Keratinocyte (primary cell): ENCODE measurements around the gene KCNJ14. TPM values are rescaled to one million over a fixed set of nuclear protein-coding genes. Genes with fewer than 3 reads are reported as not detected.

ENCODE experiments used
- DNase-seq: peaks from one replicate; pipeline ENCODE4 v3.0.0-alpha.2; 2011; ENCODE audit warnings: low read depth, missing footprints, low spot score
- FAIRE-seq: peaks from 2 replicates; lab custom pipeline; 2011; peaks lifted over from hg19 to GRCh38; lab: Jason Lieb, UNC
- H2AFZ ChIP-seq: 2 replicates; pipeline ENCODE4 v1.6.0; 2012; ENCODE audit warnings: low read length, control low read depth, inconsistent platforms; ENCODE audit not compliant: control insufficient read depth
- H3K27ac ChIP-seq: 2 replicates; pipeline ENCODE4 v1.5.1; 2011; ENCODE audit warnings: low read length; ENCODE audit not compliant: control insufficient read depth, insufficient read depth
- H3K27me3 ChIP-seq: 3 replicates; pipeline ENCODE4 v1.6.0; 2011; ENCODE audit warnings: low read length; ENCODE audit not compliant: control insufficient read depth, insufficient read depth; ENCODE audit errors: extremely low read depth
- H3K36me3 ChIP-seq, 2 experiments: 2 replicates in 1 of 2; 3 replicates in 1 of 2; pipeline ENCODE4 v1.5.1; 2011; ENCODE audit warnings: low read length in 2 of 2, mild to moderate bottlenecking in 1 of 2; ENCODE audit not compliant: control insufficient read depth in 2 of 2, insufficient read depth in 2 of 2; ENCODE audit errors: extremely low read depth in 1 of 2
- H3K4me1 ChIP-seq: 3 replicates; pipeline ENCODE4 v1.5.1; 2011; ENCODE audit warnings: low read length; ENCODE audit not compliant: control insufficient read depth, insufficient read depth; ENCODE audit errors: extremely low read depth
- H3K4me2 ChIP-seq: 3 replicates; pipeline ENCODE4 v1.6.0; 2011; ENCODE audit warnings: low read depth, low read length; ENCODE audit not compliant: control insufficient read depth, insufficient read depth; ENCODE audit errors: extremely low read depth
- H3K4me3 ChIP-seq, 3 experiments: fragments of 200-600 bp in 1 of 3; sonication (generic) in 1 of 3; 2 replicates in 2 of 3; 3 replicates in 1 of 3; pipeline ENCODE4 v1.5.1; 2011 to 2016; ENCODE audit warnings: low read length in 3 of 3, mild to moderate bottlenecking in 3 of 3, control low read depth in 2 of 3, inconsistent platforms in 1 of 3, low read depth in 1 of 3, mixed read lengths in 1 of 3, mixed run types in 1 of 3, moderate library complexity in 1 of 3; ENCODE audit not compliant: control insufficient read depth in 2 of 3, insufficient read depth in 2 of 3; ENCODE audit errors: extremely low read depth in 1 of 3
- H3K79me2 ChIP-seq: 2 replicates; pipeline ENCODE4 v1.6.0; 2012; ENCODE audit warnings: low read length; ENCODE audit not compliant: control insufficient read depth, insufficient read depth
- H3K9ac ChIP-seq: 3 replicates; pipeline ENCODE4 v1.6.0; 2011; ENCODE audit warnings: low read length; ENCODE audit not compliant: control insufficient read depth, insufficient read depth; ENCODE audit errors: extremely low read depth
- H3K9me1 ChIP-seq: 3 replicates; pipeline ENCODE4 v1.6.0; 2011; ENCODE audit warnings: low read length; ENCODE audit not compliant: control insufficient read depth, insufficient read depth; ENCODE audit errors: extremely low read depth
- H3K9me3 ChIP-seq: 2 replicates; pipeline ENCODE4 v1.5.1; 2012; ENCODE audit warnings: low read depth, low read length; ENCODE audit not compliant: control insufficient read depth
- H4K20me1 ChIP-seq: 3 replicates; pipeline ENCODE4 v1.6.0; 2011; ENCODE audit warnings: low read length; ENCODE audit not compliant: control insufficient read depth, insufficient read depth; ENCODE audit errors: extremely low read depth
- EZH2 ChIP-seq: IDR thresholded peaks from one replicate; pipeline ENCODE4 v1.6.1; 2012; ENCODE audit warnings: inconsistent platforms, mild to moderate bottlenecking, low read length, moderate library complexity
- dilution Hi-C: fragments of 300-500 bp; cut with MboI; formaldehyde crosslinking; loops from one replicate; pipeline ENCODE4 v1.7.0; 2020; ENCODE audit warnings: low sequenced_read_pairs; ENCODE audit not compliant: extremely low pct_ligation_motif_present
- polyA plus RNA-seq, 5 experiments: library from polyadenylated mRNA; depleted of rRNA in 3 of 5; stranded (reverse) in 3 of 5; stranded (forward) in 1 of 5; unstranded in 1 of 5; fragments of >200 nt; gene quantifications; 1 replicate in 1 of 5; 2 replicates in 3 of 5; 3 replicates in 1 of 5; pipeline versions ENCODE4 v1.2.1 to v1.2.3, GENCODE V29; 2011 to 2012; ENCODE audit warnings: missing spikeins in 2 of 5, low read depth in 1 of 5, low replicate concordance in 1 of 5
- TF ChIP-seq, protein P1 (sequence below), 3 experiments: IDR thresholded peaks in 1 of 3; conservative IDR thresholded peaks in 1 of 3; optimal IDR thresholded peaks in 1 of 3; 2 replicates in 2 of 3; 3 replicates in 1 of 3; pipeline versions ENCODE3 to v1.5.1; 2011; ENCODE audit warnings: low read length in 3 of 3, mild to moderate bottlenecking in 3 of 3, moderate library complexity in 2 of 3, control low read depth in 1 of 3, inconsistent platforms in 1 of 3; ENCODE audit not compliant: insufficient read depth in 2 of 3; ENCODE audit errors: extremely low read depth in 1 of 3

Gene KCNJ14
- polyA plus RNA-seq, 1 donor (not counting 4 experiments of a cell fraction or from before 2014, with no cell fraction given): 0.39 TPM

DNA sequence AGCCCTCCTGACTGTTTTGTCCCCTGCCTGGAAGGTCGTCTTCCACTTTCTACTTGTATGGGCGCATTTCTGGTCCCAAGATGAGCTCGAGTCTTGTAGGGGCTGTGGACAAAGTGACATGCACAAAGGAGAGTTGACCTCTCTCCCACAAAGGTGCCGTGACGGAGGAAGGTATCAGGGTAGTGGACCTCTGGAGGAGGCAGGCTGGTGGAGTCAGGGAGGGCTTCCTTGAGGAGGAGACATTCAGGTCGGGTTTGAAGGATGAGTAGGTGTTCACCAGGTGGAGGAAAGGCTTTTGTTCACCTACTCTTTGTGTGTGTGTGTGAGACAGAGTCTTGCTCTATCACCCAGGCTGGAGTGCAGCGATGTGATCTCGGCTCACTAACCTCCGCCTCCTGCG lies 15.5 kb downstream of the KCNJ14 start:
- H3K36me3 ChIP-seq: peaks cover 46 to 49% of the 10 kb centered on the region in 2 experiments
- dilution Hi-C loops: no loop called here
- H3K9me1 ChIP-seq: no peaks in the 10 kb centered on the region
- H3K4me3 ChIP-seq: no peak overlapping the region
- H3K79me2 ChIP-seq: peaks cover 16% of the 10 kb centered on the region
- no peak overlapping the region for H3K4me2 ChIP-seq
- H3K27ac ChIP-seq: no peak overlapping the region
- H3K9me3 ChIP-seq: no peaks in the 10 kb centered on the region
- no peak for DNase-seq
- TF ChIP-seq, protein P1, sequence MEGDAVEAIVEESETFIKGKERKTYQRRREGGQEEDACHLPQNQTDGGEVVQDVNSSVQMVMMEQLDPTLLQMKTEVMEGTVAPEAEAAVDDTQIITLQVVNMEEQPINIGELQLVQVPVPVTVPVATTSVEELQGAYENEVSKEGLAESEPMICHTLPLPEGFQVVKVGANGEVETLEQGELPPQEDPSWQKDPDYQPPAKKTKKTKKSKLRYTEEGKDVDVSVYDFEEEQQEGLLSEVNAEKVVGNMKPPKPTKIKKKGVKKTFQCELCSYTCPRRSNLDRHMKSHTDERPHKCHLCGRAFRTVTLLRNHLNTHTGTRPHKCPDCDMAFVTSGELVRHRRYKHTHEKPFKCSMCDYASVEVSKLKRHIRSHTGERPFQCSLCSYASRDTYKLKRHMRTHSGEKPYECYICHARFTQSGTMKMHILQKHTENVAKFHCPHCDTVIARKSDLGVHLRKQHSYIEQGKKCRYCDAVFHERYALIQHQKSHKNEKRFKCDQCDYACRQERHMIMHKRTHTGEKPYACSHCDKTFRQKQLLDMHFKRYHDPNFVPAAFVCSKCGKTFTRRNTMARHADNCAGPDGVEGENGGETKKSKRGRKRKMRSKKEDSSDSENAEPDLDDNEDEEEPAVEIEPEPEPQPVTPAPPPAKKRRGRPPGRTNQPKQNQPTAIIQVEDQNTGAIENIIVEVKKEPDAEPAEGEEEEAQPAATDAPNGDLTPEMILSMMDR (optimal IDR thresholded peaks at IDR 0.05 in 1 of 3, IDR thresholded peaks at IDR 0.05 in 1 of 3, conservative IDR thresholded peaks at IDR 0.05 in 1 of 3; ENCODE audit: extremely low read depth in 1 of 3, insufficient read depth in 2 of 3, low read length in 3 of 3): no peak
- TF ChIP-seq EZH2: no peak
- peaks cover 17% of the 10 kb centered on the region for H3K4me1 ChIP-seq
- H3K27me3 ChIP-seq: no peaks in the 10 kb centered on the region
- no peak for FAIRE-seq
- no peak overlapping the region for H2AFZ ChIP-seq
- no peak overlapping the region for H3K9ac ChIP-seq
- H4K20me1 ChIP-seq: peaks cover 5% of the 10 kb centered on the region

DNA sequence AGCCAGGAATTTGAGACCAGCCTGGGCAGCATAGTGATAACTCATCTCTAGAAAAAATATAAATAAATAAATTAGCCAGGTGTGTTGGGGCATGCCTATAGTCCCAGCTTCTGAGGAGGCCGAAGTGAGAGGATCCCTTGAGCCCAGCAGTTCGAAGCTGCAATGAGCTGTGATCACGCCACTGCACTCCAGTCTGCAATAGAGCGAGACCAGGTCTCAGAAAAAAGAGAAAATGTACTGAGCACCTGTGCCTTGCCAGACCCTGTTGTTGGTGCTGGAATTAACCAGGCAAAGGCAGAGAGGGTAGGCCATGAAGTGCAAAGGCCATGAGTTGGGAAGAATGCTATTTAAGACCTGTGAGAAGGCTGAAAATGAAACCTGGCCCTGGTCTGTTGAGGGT lies 16.5 kb downstream of the KCNJ14 start:
- Histone ChIP-seq H3K27me3 (no peaks in the 10 kb centered on the region), H3K4me3 (no peak overlapping the region), H4K20me1 (peaks cover 5% of the 10 kb centered on the region), H3K36me3 (peaks cover 50 to 52% of the 10 kb centered on the region in 2 experiments), H3K9ac (no peak overlapping the region), H3K27ac (no peak overlapping the region), H3K9me3 (no peaks in the 10 kb centered on the region), H3K4me1 (peaks cover 17% of the 10 kb centered on the region), H3K9me1 (no peaks in the 10 kb centered on the region), H3K79me2 (peaks cover 16% of the 10 kb centered on the region), H3K4me2 (no peak overlapping the region), H2AFZ (no peak overlapping the region)
- dilution Hi-C loops: no loop called here
- FAIRE-seq (no peak), DNase-seq (no peak)
- TF ChIP-seq, protein P1 (optimal IDR thresholded peaks at IDR 0.05 in 1 of 3, IDR thresholded peaks at IDR 0.05 in 1 of 3, conservative IDR thresholded peaks at IDR 0.05 in 1 of 3; ENCODE audit: extremely low read depth in 1 of 3, insufficient read depth in 2 of 3, low read length in 3 of 3): no peak
- TF ChIP-seq EZH2: no peak
